Erythroblast (primary cell): ENCODE data around the gene PPP1R10.

Source experiments
- GATA1 ChIP-seq: IDR thresholded peaks from 2 replicates; pipeline ENCODE4 v1.6.1; 2011; ENCODE audit warnings: low read depth, mild to moderate bottlenecking, control low read depth, low read length, moderate library complexity
- POLR2A ChIP-seq: IDR thresholded peaks from 2 replicates; pipeline ENCODE4 v1.6.1; 2011; ENCODE audit warnings: mild to moderate bottlenecking, low read length

GRCh38 chr6:30619561-30619960 lies 2.5 kb upstream of the PPP1R10 start:
- no peak for TF ChIP-seq POLR2A
- no peak for TF ChIP-seq GATA1
